HG03175 (cell line): Measurements from ENCODE around the gene VASH2.
"Not testable (repeated sequence)": the region's sequence is repeated elsewhere in the genome, so short reads cannot be mapped to it uniquely, and the experiment has no call there.

Experiments used
- ATAC-seq: cut with Tn5 transposase; IDR thresholded peaks from one replicate; pipeline ENCODE4 v1.9.1; 2021; ENCODE audit warnings: mild to moderate bottlenecking, moderate library complexity; ENCODE audit not compliant: unreplicated experiment

VASH2 gene

GRCh38 chr1:213017447-213018273, 67.3 kb downstream of the VASH2 start:
- ATAC-seq: no peak

DNA sequence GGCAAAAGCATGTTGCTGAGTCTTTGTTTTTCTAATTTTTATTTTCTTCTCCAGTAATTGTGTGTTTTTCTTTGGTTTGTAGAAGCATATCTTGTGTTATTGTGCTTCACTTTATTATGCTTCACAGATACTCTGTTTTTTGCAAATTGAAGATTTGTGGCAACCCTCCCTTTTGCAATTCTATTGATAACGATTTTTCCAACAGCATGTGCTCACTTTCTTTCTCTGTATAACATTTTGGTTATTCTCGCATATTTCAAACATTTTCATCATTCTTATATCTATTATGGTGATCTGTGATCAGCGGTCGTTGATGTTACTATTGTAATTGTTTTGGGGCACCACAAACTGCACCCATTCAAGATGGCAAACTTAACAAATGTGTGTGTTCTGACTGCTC, 69.1 kb downstream of the VASH2 start:
- ATAC-seq: no peak

- ATAC-seq: no peak
Observed at GRCh38 chr1:213020016-213020415, 69.7 kb downstream of the VASH2 start.

DNA sequence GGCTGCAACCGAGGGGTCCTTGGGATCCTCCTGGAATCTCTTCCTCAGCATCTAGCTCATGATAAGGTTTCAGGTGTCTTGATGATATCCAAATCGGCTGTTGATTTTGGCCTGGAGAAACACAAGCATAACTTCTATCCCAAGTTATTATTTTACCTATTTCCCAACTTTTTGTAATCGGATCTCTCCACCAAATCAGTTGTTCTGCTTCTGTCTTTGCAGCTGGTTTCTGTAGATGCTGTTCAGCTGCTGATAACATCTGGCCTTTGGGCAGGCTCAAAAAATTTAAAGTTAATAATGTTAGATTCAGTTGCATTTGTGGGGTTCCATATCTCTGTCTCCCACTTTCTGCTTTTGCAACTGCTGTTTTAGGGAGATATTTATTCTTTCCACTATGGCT, 76.7 kb downstream of the VASH2 start:
- ATAC-seq: not testable (repeated sequence)

DNA sequence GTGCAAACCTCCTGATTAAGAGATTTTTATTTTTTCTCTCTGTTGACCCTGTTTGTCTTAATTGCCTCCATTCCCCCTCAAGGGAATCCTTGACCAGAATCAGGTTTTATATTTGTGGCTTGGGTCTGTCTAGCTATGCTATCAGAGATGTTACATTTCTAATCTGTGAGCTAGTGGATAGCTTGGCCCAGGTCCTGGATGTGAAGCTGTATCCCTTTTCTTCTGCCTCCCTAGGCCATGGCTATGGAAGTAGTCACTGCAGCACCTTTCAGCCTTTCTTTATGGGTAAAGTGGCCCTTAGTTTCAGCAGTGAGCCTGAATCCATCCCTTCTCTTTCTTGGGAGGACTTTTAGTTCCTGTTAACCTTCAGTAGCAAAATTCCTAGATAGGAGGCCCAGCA, 82.3 kb downstream of the VASH2 start:
- ATAC-seq: no peak

GRCh38 chr1:213034713-213035112, 84.4 kb downstream of the VASH2 start:
- ATAC-seq: no peak

GRCh38 chr1:213035573-213035972, 85.2 kb downstream of the VASH2 start:
- no peak for ATAC-seq
